ENCODE data around the gene PDS5A. TPM values are rescaled to one million over a fixed set of nuclear protein-coding genes. Genes with fewer than 3 reads are reported as not detected.
"Not testable (repeated sequence)": the region's sequence is repeated elsewhere in the genome, so short reads cannot be mapped to it uniquely, and the experiment has no call there.

Gene PDS5A
- total RNA-seq, 1 donor from 2014 or later: 66.0 TPM

DNA sequence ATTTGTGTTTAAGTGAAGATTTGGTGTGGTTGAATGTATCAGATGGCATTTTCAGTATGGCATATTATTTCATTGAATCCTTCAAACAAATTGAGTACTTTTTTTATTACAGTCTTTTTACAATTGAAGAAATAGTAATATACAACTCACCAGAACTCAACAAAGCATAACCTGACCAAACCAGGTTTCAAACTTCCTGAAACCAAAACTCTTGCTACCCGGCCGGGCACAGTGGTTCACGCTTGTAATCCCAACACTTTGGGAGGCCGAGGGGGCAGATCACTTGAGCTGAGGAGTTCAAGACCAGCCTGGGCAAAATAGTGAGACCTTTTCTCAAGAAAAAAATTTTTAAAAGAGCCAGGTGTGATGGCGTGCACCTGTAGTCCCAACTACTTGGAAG is 185.6 kb downstream of the PDS5A start:
- Mint-ChIP-seq H3K9me3 (ENCODE audit: unreplicated experiment) (peaks cover 2% of the 10 kb centered on the region), H3K36me3 (ENCODE audit: unreplicated experiment) (no peaks in the 10 kb centered on the region), H3K4me3 (ENCODE audit: unreplicated experiment) (no peak overlapping the region), H3K4me1 (ENCODE audit: low read depth, unreplicated experiment) (no peaks in the 10 kb centered on the region), H3K27ac (ENCODE audit: unreplicated experiment) (no peak overlapping the region), H3K27me3 (ENCODE audit: unreplicated experiment) (no peaks in the 10 kb centered on the region)
- TF ChIP-seq, protein P1, sequence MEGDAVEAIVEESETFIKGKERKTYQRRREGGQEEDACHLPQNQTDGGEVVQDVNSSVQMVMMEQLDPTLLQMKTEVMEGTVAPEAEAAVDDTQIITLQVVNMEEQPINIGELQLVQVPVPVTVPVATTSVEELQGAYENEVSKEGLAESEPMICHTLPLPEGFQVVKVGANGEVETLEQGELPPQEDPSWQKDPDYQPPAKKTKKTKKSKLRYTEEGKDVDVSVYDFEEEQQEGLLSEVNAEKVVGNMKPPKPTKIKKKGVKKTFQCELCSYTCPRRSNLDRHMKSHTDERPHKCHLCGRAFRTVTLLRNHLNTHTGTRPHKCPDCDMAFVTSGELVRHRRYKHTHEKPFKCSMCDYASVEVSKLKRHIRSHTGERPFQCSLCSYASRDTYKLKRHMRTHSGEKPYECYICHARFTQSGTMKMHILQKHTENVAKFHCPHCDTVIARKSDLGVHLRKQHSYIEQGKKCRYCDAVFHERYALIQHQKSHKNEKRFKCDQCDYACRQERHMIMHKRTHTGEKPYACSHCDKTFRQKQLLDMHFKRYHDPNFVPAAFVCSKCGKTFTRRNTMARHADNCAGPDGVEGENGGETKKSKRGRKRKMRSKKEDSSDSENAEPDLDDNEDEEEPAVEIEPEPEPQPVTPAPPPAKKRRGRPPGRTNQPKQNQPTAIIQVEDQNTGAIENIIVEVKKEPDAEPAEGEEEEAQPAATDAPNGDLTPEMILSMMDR (IDR thresholded peaks at IDR 0.05; ENCODE audit: partially characterized antibody, unreplicated experiment): no peak
- no peak for DNase-seq

DNA sequence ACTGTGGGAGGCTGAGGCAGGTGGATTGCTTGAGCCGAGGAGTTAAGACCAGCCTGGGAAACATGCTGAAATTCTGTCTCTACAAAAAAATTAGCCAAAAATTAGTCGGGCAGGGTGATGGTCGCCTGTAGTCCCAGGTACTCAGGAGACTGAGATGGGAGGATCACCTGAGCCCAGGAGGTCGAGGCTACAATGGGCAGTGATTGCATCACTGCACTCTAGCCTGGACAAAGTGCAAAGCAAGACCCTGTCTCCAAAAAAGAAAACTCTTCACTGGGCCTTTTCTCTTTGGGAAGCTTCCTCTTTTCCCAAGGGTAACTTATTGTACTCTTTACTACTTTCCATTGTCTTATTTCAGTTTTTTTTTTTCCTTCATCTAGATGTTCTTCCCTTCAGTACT is 190.9 kb downstream of the PDS5A start:
- H3K4me3 Mint-ChIP-seq (ENCODE audit: unreplicated experiment): no peak overlapping the region
- no peak for DNase-seq
- H3K27ac Mint-ChIP-seq (ENCODE audit: unreplicated experiment): no peak overlapping the region
- peaks cover 3% of the 10 kb centered on the region for H3K9me3 Mint-ChIP-seq (ENCODE audit: unreplicated experiment)
- H3K27me3 Mint-ChIP-seq (ENCODE audit: unreplicated experiment): peaks cover 2% of the 10 kb centered on the region
- TF ChIP-seq, protein P1 (IDR thresholded peaks at IDR 0.05; ENCODE audit: partially characterized antibody, unreplicated experiment): no peak
- H3K36me3 Mint-ChIP-seq (ENCODE audit: unreplicated experiment): no peaks in the 10 kb centered on the region
- no peaks in the 10 kb centered on the region for H3K4me1 Mint-ChIP-seq (ENCODE audit: low read depth, unreplicated experiment)

DNA sequence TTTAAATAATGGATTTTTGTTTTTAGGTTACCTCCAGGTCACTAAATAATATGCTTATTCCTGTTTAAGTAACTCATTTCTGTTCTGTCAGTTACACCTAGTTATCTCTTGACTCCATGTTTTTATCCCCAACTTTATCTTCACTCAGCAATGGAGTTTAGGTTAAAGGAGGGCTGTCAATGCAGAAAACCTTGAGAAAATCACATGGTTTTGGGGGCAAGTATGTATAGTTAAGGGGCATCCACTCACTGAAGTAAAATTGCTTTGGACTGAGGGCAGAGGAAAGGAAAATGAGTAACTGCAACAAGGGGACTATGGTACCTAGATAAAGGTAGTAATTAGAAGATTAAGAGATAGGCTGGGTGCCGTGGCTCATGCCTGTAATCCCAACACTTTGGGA is 192.6 kb downstream of the PDS5A start:
- DNase-seq: no peak
- H3K4me3 Mint-ChIP-seq (ENCODE audit: unreplicated experiment): no peak overlapping the region
- peaks cover 2% of the 10 kb centered on the region for H3K27me3 Mint-ChIP-seq (ENCODE audit: unreplicated experiment)
- TF ChIP-seq, protein P1 (IDR thresholded peaks at IDR 0.05; ENCODE audit: partially characterized antibody, unreplicated experiment): no peak
- H3K4me1 Mint-ChIP-seq (ENCODE audit: low read depth, unreplicated experiment): no peaks in the 10 kb centered on the region
- H3K27ac Mint-ChIP-seq (ENCODE audit: unreplicated experiment): peak overlapping the region; percentile 64
- H3K36me3 Mint-ChIP-seq (ENCODE audit: unreplicated experiment): no peaks in the 10 kb centered on the region
- H3K9me3 Mint-ChIP-seq (ENCODE audit: unreplicated experiment): peaks cover 2% of the 10 kb centered on the region

DNA sequence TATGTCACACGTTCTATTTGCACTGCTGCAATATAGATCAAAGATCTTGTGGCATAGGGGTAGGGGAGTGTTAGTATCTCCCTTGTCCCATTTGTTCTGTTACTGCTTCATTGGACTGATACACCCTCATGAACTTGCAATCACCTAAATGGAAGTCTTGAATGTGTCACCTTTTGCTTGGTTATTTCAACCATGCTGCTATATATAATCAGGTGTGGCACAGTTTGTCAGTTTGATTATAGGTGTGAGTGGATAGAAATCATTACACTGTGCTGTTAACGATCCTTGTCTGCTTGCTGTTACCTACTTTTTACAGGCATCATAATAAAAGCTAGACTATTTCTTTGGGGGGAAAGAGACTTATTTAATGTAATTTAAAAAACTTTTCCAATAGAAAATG is 195.7 kb downstream of the PDS5A start:
- DNase-seq; H3K9me3 Mint-ChIP-seq (ENCODE audit: unreplicated experiment); H3K4me1 Mint-ChIP-seq (ENCODE audit: low read depth, unreplicated experiment); H3K27me3 Mint-ChIP-seq (ENCODE audit: unreplicated experiment); H3K36me3 Mint-ChIP-seq (ENCODE audit: unreplicated experiment); H3K4me3 Mint-ChIP-seq (ENCODE audit: unreplicated experiment); H3K27ac Mint-ChIP-seq (ENCODE audit: unreplicated experiment): not testable (repeated sequence)

Other genes with a start within 250 kb of the PDS5A start
- gene N4BP2, start 78.9 kb upstream of the PDS5A start, total RNA-seq (ENCODE audit: unreplicated experiment): 9.7 TPM
- not detected for gene RHOH, start 219.1 kb upstream of the PDS5A start, total RNA-seq (ENCODE audit: unreplicated experiment)